ENCODE results near the gene LYSMD1. TPM values are rescaled to one million over a fixed set of nuclear protein-coding genes. Genes with fewer than 3 reads are reported as not detected.

Gene LYSMD1
- total and polyA plus RNA-seq, 2 donors (not counting 3 experiments of a cell fraction or from before 2014, with no cell fraction given), result 1.7 to 8.2 TPM

GRCh38 chr1:151147132-151147503, 18.6 kb downstream of the LYSMD1 start:
- Histone ChIP-seq H2AFZ (ENCODE audit: low read depth, low read length) (peak overlapping the region; percentile 37), H4K20me1 (replicated peaks; ENCODE audit: control insufficient read depth, extremely low read depth, insufficient read depth, low read length) (no peaks in the 10 kb centered on the region), H3K4me3 (replicated peaks in 1 of 3; ENCODE audit: insufficient read depth in 1 of 3, low read depth in 1 of 3, low read length in 3 of 3) (peak overlapping the region in 2 of 3 experiments; percentile 49 to 81), H3K27me3 (ENCODE audit: control insufficient read depth in 2 of 2, insufficient read depth in 2 of 2, low read length in 2 of 2) (no peaks in the 10 kb centered on the region), H3K79me2 (ENCODE audit: control insufficient read depth, insufficient read depth, low read length) (no peaks in the 10 kb centered on the region), H3K36me3 (ENCODE audit: control insufficient read depth in 2 of 2, extremely low read depth in 1 of 2, insufficient read depth in 2 of 2, low read length in 2 of 2) (peaks cover 0 to 5% of the 10 kb centered on the region in 2 experiments), H3K27ac (ENCODE audit: insufficient read depth, low read depth, low read length) (no peak overlapping the region), H3K4me2 (ENCODE audit: insufficient read depth, low read length) (peak overlapping the region; percentile 96), H3K9me3 (replicated peaks; ENCODE audit: control insufficient read depth, insufficient read depth, low read length) (no peaks in the 10 kb centered on the region), H3K4me1 (ENCODE audit: control insufficient read depth, extremely low read depth, insufficient read depth, low read length) (peaks cover 29% of the 10 kb centered on the region), H3K9me1 (replicated peaks; ENCODE audit: control insufficient read depth, extremely low read depth, insufficient read depth, low read length) (no peaks in the 10 kb centered on the region), H3K9ac (replicated peaks; ENCODE audit: extremely low read depth, insufficient read depth, low read length) (peak overlapping the region; percentile 66)
- ChIA-PET CTCF (interaction anchor here (1.0 kb wide), 1 partner anchor 47 kb away, joined by 5 read pairs; no protein-coding TSS in a partner anchor), POLR2A (interaction anchor here (0.6 to 0.7 kb wide), 2 partner anchors 18 to 288 kb away, joined by 3 read pairs; no protein-coding TSS in a partner anchor)
- TSS peak; percentile 33 for BruUV-seq (replicated peaks)
- TF ChIP-seq JUN (IDR thresholded peaks at IDR 0.05; ENCODE audit: borderline replicate concordance, insufficient read depth, insufficient read length, low read depth), result no peak
- DNase-seq (ENCODE audit: low read depth, low spot score) (peak; percentile 58), FAIRE-seq (peak; percentile 64)
- dilution Hi-C loops (cut with MboI; ENCODE audit: extremely low pct_ligation_motif_present, low sequenced_read_pairs) (no loop called here), intact Hi-C loops (cut with micrococcal nuclease) (loop anchor here (2.0 to 5.0 kb wide), 3 partner anchors 40 to 170 kb away; partner anchors contain the start of gene GABPB2)

GRCh38 chr1:151146412-151147131, 19.1 kb downstream of the LYSMD1 start, which contains the start of gene SEMA6C:
Gene SEMA6C (minus strand): TSS chr1:151146631. CDS start chr1:151142621, 4,010 bp downstream.
- Histone ChIP-seq H3K4me2 (ENCODE audit: insufficient read depth, low read length) (peak within 1 kb of the TSS; percentile 96), H3K9me1 (replicated peaks; ENCODE audit: control insufficient read depth, extremely low read depth, insufficient read depth, low read length) (no peaks in the 10 kb centered on the region), H3K4me1 (ENCODE audit: control insufficient read depth, extremely low read depth, insufficient read depth, low read length) (peaks cover 29% of the 10 kb centered on the region), H3K27ac (ENCODE audit: insufficient read depth, low read depth, low read length) (no peak within 1 kb of the TSS), H3K4me3 (replicated peaks in 1 of 3; ENCODE audit: insufficient read depth in 1 of 3, low read depth in 1 of 3, low read length in 3 of 3) (peak within 1 kb of the TSS; percentile 49 to 81 (median 59)), H3K36me3 (ENCODE audit: control insufficient read depth in 2 of 2, extremely low read depth in 1 of 2, insufficient read depth in 2 of 2, low read length in 2 of 2) (peaks cover 0 to 6% of the 10 kb centered on the region in 2 experiments), H3K9me3 (replicated peaks; ENCODE audit: control insufficient read depth, insufficient read depth, low read length) (no peaks in the 10 kb centered on the region), H4K20me1 (replicated peaks; ENCODE audit: control insufficient read depth, extremely low read depth, insufficient read depth, low read length) (no peaks in the 10 kb centered on the region), H3K27me3 (ENCODE audit: control insufficient read depth in 2 of 2, insufficient read depth in 2 of 2, low read length in 2 of 2) (no peaks in the 10 kb centered on the region), H3K9ac (replicated peaks; ENCODE audit: extremely low read depth, insufficient read depth, low read length) (peak within 1 kb of the TSS; percentile 66), H2AFZ (ENCODE audit: low read depth, low read length) (peak within 1 kb of the TSS; percentile 79), H3K79me2 (ENCODE audit: control insufficient read depth, insufficient read depth, low read length) (no peaks in the 10 kb centered on the region)
- ChIA-PET POLR2A (interaction anchor here (0.6 kb wide), 1 partner anchor 18 kb away, joined by 3 read pairs; no protein-coding TSS in a partner anchor), CTCF (interaction anchor here (1.0 to 3.2 kb wide), 2 partner anchors 47 kb away, joined by 5 to 30 read pairs; no protein-coding TSS in a partner anchor)
- intact Hi-C loops (cut with micrococcal nuclease) (loop anchor here (1.0 to 5.0 kb wide), 5 partner anchors 9 to 169 kb away; partner anchors contain the start of genes GABPB2 and LYSMD1), dilution Hi-C loops (cut with MboI; ENCODE audit: extremely low pct_ligation_motif_present, low sequenced_read_pairs) (no loop called here)
- DNase-seq (ENCODE audit: low read depth, low spot score) (peak; percentile 95), FAIRE-seq (peak; percentile 99)
- BruUV-seq (replicated peaks), result no TSS peak
- TF ChIP-seq EZH2 (IDR thresholded peaks at IDR 0.05; ENCODE audit: borderline replicate concordance, low read depth, low read length, severe bottlenecking) (no peak), POLR2AphosphoS5 (IDR thresholded peaks at IDR 0.05; ENCODE audit: insufficient read depth, low read depth, low read length) (peak; percentile 84), GATA2 (IDR thresholded peaks at IDR 0.05; ENCODE audit: insufficient read depth, insufficient read length, low read depth, low read length) (no peak), MYC (IDR thresholded peaks at IDR 0.05; ENCODE audit: low read depth, low read length) (no peak), MAX (IDR thresholded peaks at IDR 0.05; ENCODE audit: insufficient read depth, insufficient read length) (no peak), CTCF (IDR thresholded peaks at IDR 0.05; ENCODE audit: extremely low read depth in 1 of 2, insufficient read depth in 1 of 2, low read depth in 1 of 2, low read length in 2 of 2) (no peak), POLR2A (IDR thresholded peaks at IDR 0.05; ENCODE audit: low read depth, low read length) (peak; percentile 91), JUN (IDR thresholded peaks at IDR 0.05; ENCODE audit: borderline replicate concordance, insufficient read depth, insufficient read length, low read depth) (no peak), FOS (IDR thresholded peaks at IDR 0.05; ENCODE audit: borderline replicate concordance, insufficient read depth, low read length) (no peak)
